SK-N-MC (cell line): Measurements from ENCODE around the gene CFAP53.

Source experiments
- DNase-seq: peaks from one replicate; pipeline ENCODE4 v3.0.0-alpha.2; 2011; ENCODE audit warnings: low read depth, low spot score
- H3K27ac ChIP-seq: fragments of 200-600 bp; sonication (generic); 2 replicates; pipeline ENCODE4 v1.5.1; 2016; ENCODE audit warnings: mixed run types
- H3K36me3 ChIP-seq: fragments of 200-600 bp; sonication (generic); 2 replicates; pipeline ENCODE4 v1.6.1; 2017; ENCODE audit warnings: antibody characterized with exemption, low read length, mixed read lengths; ENCODE audit not compliant: insufficient read depth
- H3K4me3 ChIP-seq: fragments of 200-600 bp; sonication (generic); 2 replicates; pipeline ENCODE4 v1.5.1; 2016
- H3K9ac ChIP-seq: fragments of 200-600 bp; sonication (generic); 2 replicates; pipeline ENCODE4 v1.8.0; 2017; ENCODE audit warnings: mixed run types, mixed read lengths; ENCODE audit not compliant: insufficient read length
- H3K9me3 ChIP-seq: fragments of 200-600 bp; sonication (generic); 2 replicates; pipeline ENCODE4 v1.6.1; 2017; ENCODE audit warnings: low read depth, mild to moderate bottlenecking, antibody characterized with exemption, low read length, moderate library complexity, mixed read lengths
- EZH2 ChIP-seq: fragments of 200-600 bp; sonication (generic); IDR thresholded peaks from one replicate; pipeline ENCODE4 v1.6.1; 2017; ENCODE audit warnings: antibody characterized with exemption
- FOXP2 ChIP-seq: optimal IDR thresholded peaks from 2 replicates; pipeline ENCODE3; 2011; ENCODE audit warnings: mild to moderate bottlenecking, moderate library complexity; ENCODE audit not compliant: insufficient read depth; ENCODE audit errors: extremely low read length, control extremely low read depth
- POLR2AphosphoS5 ChIP-seq: IDR thresholded peaks from 2 replicates; pipeline ENCODE4 v1.6.1; 2012; ENCODE audit warnings: mild to moderate bottlenecking, low read depth, low read length, borderline replicate concordance

Gene CFAP53

DNA sequence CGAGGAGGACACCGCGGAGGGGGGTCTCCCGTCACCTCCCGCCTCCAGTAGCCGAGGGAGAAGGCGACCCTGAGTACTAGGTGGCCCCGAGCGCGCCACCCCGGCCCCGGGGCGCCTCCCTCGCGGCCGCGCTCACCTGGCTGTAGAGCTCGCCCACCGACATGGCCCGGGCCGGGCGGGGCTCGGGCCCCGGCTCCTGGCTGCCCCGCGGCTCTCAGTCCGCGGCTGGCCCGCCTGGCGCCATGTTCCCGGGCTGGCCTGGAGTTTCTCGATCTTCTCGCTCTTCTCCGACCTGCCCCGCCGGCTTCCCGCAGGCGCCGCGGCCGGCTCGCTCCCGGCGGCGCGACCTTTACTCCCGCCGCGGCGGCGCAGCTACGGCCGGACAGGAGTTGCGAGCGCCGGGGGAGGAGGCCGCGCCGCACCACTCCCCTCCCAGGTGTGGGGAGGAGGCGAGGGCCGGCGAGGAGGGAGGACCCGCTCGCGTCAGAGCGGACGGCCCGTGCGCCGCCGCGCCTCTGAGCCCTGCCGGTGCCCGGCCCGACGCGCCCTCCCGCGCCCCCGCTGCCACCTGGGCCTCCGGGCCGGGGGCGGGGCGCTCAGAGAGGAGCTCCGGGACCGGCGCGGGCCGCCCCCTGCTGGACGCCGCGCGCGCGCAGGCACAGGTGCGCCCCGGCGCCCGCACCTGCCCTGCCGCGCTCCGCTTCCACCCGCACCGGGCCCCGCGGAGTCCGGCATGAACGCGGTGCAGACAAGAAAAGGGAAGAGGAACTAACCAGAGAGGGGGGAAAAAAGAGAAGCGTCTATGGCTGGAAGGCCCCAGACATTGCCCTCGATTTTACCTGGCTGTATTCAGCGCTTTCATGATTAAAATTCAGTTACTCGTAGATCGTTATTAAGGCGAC is 71.4 kb downstream of the CFAP53 start, which contains the start of gene MYO5B:
Gene MYO5B (minus strand): TSS at position 517 of the 902 bp plus-strand sequence. CDS start 354 bp downstream, at position 163.
- H3K36me3 ChIP-seq: no peaks in the 10 kb centered on the region
- no peak within 1 kb of the TSS for H3K27ac ChIP-seq
- TF ChIP-seq EZH2: peak; percentile 63
- no peak for TF ChIP-seq POLR2AphosphoS5
- H3K9me3 ChIP-seq: no peaks in the 10 kb centered on the region
- peak within 1 kb of the TSS; percentile 33; the same call in 1 of the 2 replicates for H3K4me3 ChIP-seq
- DNase-seq: no peak
- no peak within 1 kb of the TSS for H3K9ac ChIP-seq

DNA sequence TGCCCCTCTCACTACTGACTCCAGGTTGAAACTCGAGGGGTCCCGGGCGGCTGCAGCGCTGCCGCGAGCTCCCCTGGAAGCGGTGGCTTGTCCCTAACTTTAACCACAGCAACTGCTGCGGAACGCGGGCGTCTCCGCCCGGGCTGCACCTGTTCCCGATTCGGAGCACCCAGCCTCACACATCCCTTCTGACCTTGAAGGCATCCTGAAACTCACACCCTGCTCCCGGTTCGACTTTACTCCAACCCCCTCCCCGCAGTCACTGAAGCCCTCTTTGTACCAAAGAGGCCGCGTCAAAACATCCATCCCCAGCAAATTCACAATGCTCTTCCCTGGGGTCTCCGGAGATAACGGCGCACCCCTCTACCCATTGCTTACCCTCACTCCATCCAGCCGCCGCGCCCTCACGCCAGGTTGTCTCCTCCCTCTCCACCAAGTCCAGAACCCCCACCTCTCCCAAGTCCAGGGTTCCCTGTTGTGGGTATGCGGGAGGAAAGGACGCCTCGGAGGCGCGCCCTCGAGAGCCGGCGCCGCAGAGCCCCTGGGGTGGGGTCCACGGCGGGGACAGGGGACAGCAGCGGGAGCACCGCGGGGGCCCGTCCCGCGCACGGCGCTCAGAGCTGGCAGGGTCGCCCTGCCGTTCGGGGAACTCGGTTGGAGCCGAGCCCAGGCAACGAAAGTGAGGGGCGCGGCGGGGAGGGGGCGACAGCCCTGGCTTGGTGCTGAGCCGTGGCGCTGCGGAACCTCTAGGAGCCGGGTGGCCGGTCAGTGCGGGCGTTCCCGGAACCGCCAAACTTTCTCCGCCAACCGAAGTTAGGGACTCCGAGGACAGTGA is 72.3 kb downstream of the CFAP53 start:
- no peak for DNase-seq
- TF ChIP-seq POLR2AphosphoS5: no peak
- peak; percentile 85 for TF ChIP-seq EZH2
- TF ChIP-seq FOXP2: no peak
- Histone ChIP-seq H3K9ac (no peak overlapping the region), H3K9me3 (no peaks in the 10 kb centered on the region), H3K36me3 (no peaks in the 10 kb centered on the region), H3K27ac (no peak overlapping the region), H3K4me3 (no peak overlapping the region)

DNA sequence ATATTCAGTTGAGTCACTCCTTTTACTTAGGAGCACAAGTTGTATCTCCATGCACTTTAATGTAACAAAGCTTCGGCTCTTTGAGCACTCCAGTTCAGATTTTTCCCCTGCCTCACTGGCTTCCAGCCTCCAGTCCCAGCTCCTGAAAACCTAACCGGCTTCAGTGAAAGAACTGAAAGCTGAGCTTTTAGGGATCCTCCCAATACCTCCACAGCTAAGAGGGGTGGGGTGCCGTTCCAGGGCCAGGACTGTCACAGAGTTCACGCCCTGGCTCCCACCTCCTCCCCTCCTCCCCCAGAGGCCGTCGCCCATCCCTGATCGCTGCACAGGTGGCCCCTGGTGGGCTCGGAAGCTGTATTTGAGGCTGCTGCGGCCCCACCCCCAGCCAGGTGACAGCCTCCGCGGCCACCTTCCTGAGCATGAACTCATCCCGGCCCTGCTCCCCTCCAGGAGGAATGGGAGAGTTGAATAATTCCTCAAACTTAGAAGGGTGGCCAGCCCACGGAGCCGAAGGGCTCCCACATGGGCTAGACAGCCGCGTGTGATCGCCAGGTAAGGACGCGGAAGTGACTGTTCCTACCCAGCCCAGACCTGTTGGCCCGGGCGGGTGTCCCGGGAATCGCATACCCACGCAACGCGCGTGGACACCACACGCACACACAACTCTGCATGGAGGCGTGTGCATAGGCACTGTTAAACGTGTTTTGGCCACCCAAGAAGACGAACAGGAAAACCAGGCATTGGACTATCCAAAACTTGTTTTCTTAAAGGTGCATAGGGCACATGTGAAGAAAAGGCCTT is 73.1 kb downstream of the CFAP53 start:
- TF ChIP-seq EZH2: no peak
- TF ChIP-seq POLR2AphosphoS5: no peak
- no peak for TF ChIP-seq FOXP2
- Histone ChIP-seq H3K9ac (no peak overlapping the region), H3K9me3 (no peaks in the 10 kb centered on the region), H3K4me3 (no peak overlapping the region), H3K27ac (no peak overlapping the region), H3K36me3 (no peaks in the 10 kb centered on the region)
- DNase-seq: no peak

GRCh38 chr18:50190926-50191325 is 75.4 kb downstream of the CFAP53 start:
- H3K9ac ChIP-seq: no peak overlapping the region
- no peak for TF ChIP-seq FOXP2
- H3K9me3 ChIP-seq: no peaks in the 10 kb centered on the region
- no peaks in the 10 kb centered on the region for H3K36me3 ChIP-seq
- H3K27ac ChIP-seq: no peak overlapping the region
- H3K4me3 ChIP-seq: no peak overlapping the region
- no peak for DNase-seq

- H3K9ac ChIP-seq: no peak overlapping the region
- TF ChIP-seq EZH2: no peak
- TF ChIP-seq FOXP2: no peak
- TF ChIP-seq POLR2AphosphoS5: no peak
These were observed 76.1 kb downstream of the CFAP53 start for GRCh38 chr18:50190236-50190635.

GRCh38 chr18:50189160-50189559 is 77.1 kb downstream of the CFAP53 start:
- H3K27ac ChIP-seq: no peak overlapping the region
- no peak overlapping the region for H3K9ac ChIP-seq
- TF ChIP-seq POLR2AphosphoS5 (no peak), EZH2 (no peak), FOXP2 (no peak)
- no peak for DNase-seq
- no peaks in the 10 kb centered on the region for H3K36me3 ChIP-seq
- H3K4me3 ChIP-seq: no peak overlapping the region
- no peaks in the 10 kb centered on the region for H3K9me3 ChIP-seq

More at GRCh38 chr18:50190236-50190635, 76.1 kb downstream of the CFAP53 start:
- Histone ChIP-seq H3K27ac (no peak overlapping the region), H3K9me3 (no peaks in the 10 kb centered on the region), H3K36me3 (no peaks in the 10 kb centered on the region), H3K4me3 (no peak overlapping the region)
- DNase-seq: no peak

GRCh38 chr18:50188652-50189051 is 77.6 kb downstream of the CFAP53 start:
- DNase-seq: no peak

GRCh38 chr18:50187659-50188058 is 78.6 kb downstream of the CFAP53 start:
- no peak for DNase-seq
- H3K36me3 ChIP-seq: no peaks in the 10 kb centered on the region
- H3K4me3 ChIP-seq: no peak overlapping the region
- no peak overlapping the region for H3K27ac ChIP-seq
- no peak overlapping the region for H3K9ac ChIP-seq
- TF ChIP-seq FOXP2: no peak
- TF ChIP-seq EZH2: no peak
- no peak for TF ChIP-seq POLR2AphosphoS5
- no peaks in the 10 kb centered on the region for H3K9me3 ChIP-seq

More at GRCh38 chr18:50188652-50189051, 77.6 kb downstream of the CFAP53 start:
- H3K36me3 ChIP-seq: no peaks in the 10 kb centered on the region
- no peaks in the 10 kb centered on the region for H3K9me3 ChIP-seq
- no peak overlapping the region for H3K27ac ChIP-seq
- no peak overlapping the region for H3K4me3 ChIP-seq
- TF ChIP-seq EZH2 (no peak), POLR2AphosphoS5 (no peak), FOXP2 (no peak)
- no peak overlapping the region for H3K9ac ChIP-seq
